Stimulated activated CD4-positive, alpha-beta T cell treated with anti-CD3 and anti-CD28 coated beads, Interleukin-4, amount 100 ng/mL, for 48 hours (primary cell): ENCODE measurements around the gene MRGPRX3.

ENCODE experiments used
- DNase-seq, 2 donors: peaks; one replicate each; pipeline ENCODE4 v3.0.0-alpha.2; 2020; ENCODE audit warnings: low read depth in 2 of 2

MRGPRX3 gene

DNA sequence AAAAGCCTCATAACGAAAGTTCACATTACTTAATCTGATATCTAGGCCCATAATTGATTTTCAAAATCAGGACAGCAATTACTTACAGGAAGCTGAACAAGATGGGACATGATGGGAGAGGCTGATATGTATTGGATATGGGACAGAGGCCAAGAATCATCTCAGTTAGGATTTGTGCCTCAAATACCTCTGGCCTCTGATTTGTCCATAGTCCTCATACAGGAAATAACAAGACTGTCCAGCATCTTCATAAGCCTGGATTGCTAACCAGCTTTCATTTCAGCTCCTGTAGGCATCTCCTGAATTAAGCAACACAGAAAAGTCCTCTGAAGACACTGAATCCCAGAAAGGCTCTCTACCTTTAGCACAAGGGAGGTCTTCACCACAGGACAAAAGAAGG lies 36.0 kb downstream of the MRGPRX3 start:
- DNase-seq, result no peak

DNA sequence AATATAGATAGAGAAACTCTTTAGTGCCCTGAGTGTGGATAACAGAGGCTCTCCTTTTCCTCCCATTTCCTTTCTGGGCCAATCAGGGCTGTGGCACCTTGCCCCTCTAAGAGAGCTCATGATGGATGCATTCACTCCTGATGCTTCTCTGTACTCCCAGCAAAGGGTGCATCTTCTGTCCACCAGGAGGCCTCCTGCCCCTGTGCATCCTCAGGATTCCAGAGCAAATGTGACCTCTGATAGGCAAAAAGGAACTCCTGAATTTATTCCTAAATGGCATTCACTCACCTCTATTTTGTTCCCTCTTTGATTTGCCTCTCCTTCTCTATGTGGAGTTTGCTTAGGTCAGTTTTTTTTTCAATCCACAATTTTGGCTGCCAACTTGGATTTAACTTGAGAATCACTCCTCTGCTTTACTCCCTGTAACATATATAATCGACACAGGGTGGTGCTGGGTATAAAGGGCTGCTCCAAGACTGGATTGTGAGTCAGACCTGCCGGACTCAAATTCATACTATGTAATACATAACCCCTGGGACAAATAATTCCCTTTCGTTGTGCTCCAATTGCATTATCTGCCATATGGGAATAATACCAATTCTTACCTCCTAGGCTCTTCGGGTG lies 39.1 kb downstream of the MRGPRX3 start:
- DNase-seq, result no peak

DNA sequence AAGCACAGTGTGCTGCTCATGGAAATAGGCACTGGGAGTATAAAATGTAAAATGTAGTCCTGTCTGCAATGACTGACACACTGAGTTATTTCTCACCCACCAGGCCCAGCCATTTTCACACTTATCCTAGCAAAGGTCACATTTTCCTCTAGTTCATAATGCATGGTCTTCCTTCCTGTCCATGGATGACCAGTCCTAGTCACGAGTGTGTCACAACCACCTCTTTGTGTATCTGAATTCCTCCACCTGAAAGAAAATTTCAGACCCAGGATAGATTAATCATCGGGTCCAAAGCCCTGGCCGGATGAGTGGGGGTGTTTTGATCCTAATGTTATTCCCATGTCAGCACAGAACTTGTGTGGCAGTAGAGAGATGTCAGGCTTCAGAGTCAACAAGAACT lies 40.3 kb downstream of the MRGPRX3 start, which contains the start of gene MRGPRX4:
Gene MRGPRX4, plus strand, starts transcription at position 172 of the 400 bp plus-strand sequence. CDS start 420 bp downstream, outside the sequence.
- DNase-seq, result no peak

DNA sequence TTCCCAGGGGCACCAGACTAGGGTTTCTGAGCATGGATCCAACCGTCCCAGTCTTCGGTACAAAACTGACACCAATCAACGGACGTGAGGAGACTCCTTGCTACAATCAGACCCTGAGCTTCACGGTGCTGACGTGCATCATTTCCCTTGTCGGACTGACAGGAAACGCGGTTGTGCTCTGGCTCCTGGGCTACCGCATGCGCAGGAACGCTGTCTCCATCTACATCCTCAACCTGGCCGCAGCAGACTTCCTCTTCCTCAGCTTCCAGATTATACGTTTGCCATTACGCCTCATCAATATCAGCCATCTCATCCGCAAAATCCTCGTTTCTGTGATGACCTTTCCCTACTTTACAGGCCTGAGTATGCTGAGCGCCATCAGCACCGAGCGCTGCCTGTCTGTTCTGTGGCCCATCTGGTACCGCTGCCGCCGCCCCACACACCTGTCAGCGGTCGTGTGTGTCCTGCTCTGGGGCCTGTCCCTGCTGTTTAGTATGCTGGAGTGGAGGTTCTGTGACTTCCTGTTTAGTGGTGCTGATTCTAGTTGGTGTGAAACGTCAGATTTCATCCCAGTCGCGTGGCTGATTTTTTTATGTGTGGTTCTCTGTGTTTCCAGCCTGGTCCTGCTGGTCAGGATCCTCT lies 41.0 kb downstream of the MRGPRX3 start:
- DNase-seq, result no peak
